Activated CD4-positive, alpha-beta T cell treated with anti-CD3 and anti-CD28 coated beads for 4 hours (primary cell): ENCODE results near the gene HIVEP3.
"Not testable (repeated sequence)": the region's sequence is repeated elsewhere in the genome, so short reads cannot be mapped to it uniquely, and the experiment has no call there.

Experiments
- DNase-seq, 2 donors: peaks; one replicate each; pipeline ENCODE4 v3.0.0-alpha.2; 2020

HIVEP3 gene

DNA sequence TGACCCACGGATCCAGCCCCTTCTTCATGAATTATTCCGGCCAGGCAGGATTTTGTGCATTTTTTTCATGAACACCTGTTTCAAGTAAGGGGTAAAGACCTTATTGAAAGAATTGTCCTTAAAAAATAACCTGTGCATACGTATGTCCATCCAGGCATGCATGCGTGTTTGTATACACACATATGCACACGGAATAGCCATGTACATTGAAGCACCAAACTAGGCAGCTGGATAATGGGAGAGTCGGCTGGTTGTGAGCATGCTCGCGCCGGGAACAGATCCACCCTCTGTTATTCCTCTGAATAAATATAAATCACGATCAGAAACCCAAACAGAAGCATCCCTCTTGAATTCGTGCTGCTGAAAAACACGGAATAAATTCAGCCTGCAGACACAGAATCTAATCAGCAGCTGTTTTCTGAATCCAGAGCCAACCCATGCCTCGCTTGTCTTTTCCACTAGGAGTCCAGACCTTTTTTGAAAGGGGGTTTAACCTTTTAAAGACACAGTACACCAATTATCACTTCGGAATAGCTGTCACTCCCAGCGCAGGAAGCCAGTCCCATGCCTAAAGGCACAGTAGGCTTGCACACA lies at the start of gene HIVEP3:
HIVEP3 (minus strand) TSS at position 473 of the 594 bp plus-strand sequence.
- DNase-seq = no peak

DNA sequence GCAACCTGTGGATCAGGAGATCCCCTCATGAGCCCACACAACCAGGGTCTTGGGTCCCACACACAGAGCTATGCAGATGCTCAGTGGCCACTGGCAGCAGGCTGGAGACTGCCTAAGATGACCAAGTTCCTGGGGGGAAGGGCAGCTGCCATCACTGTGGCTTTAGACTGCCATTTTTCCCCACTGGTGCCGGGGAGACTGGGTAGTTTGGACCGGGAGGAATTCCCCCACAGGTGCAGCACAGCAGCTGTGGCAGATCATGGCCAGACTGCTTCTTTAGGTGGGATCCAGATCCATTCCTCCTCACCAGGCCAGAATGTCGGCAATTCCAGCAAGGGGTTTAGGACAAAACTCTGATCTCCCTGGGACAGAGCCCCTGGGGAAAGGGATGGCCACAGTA lies 45.7 kb upstream of the HIVEP3 start:
- DNase-seq = no peak

- DNase-seq = no peak
Measured at GRCh38 chr1:41963636-41964035, 44.9 kb upstream of the HIVEP3 start.

GRCh38 chr1:41958015-41958673 lies 39.4 kb upstream of the HIVEP3 start:
- DNase-seq = no peak

DNA sequence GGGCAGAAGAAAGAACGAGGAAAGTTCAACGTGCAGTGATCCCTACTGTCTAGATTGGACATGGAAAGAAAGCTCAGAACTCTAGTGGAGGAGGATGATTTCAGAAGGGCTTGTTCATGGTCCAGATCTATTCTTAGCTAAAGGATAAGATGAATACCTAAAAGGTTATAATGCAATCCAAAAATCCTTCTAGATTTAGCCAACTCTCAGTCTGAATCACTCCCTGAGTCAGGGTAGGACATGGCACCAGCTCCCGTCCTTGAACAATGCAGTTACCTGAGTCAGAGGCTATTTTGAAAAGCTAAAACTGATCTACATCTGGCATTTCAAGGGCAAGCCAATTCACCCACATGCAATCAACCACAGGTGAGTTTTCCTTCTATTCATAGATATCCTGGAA lies 38.8 kb upstream of the HIVEP3 start:
- no peak for DNase-seq

- DNase-seq = no peak
Measured at GRCh38 chr1:41955461-41956159, 36.9 kb upstream of the HIVEP3 start.

DNA sequence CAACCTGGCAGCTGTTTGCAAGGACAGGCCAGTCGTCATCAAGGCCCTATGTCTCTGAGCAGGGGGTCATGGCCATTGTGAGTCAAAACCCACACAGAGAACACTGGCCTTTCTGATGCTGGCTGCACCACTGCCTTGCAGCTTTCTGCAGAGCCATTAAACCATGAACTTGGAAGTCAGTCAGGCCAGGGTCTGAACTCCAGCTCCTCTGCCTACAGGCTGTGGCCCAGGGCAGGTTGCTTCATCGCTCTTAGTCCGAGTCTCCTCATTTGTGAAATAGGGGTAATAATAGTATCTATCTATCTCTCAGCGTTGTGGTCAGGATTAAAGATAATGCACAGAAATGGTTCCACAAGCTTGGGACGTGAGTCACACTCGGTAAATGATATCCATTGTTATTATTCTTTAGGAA lies 35.8 kb upstream of the HIVEP3 start:
- no peak for DNase-seq

DNA sequence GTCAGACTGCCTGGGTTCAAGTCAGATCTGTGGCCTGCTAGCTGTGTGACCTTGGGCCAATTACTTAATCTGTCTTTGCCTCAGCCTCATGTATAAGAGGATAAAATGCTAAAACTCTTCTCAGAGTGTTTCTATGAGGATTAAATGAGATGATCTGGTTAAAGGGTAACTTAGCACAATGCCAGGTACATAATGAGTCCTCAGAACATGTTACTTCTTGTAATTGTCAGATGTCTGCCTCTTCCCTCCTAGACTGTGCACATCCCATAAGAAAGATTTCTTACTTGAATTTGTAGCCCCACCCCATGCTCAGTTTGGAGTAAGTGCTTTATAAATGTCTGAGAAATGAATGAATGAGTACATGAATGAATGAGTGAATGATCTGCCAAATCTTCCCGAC lies 34.6 kb upstream of the HIVEP3 start:
- DNase-seq = no peak

GRCh38 chr1:41952208-41952607 lies 33.5 kb upstream of the HIVEP3 start:
- DNase-seq = no peak

- not testable (repeated sequence) for DNase-seq
Measured at GRCh38 chr1:41951492-41951891, 32.8 kb upstream of the HIVEP3 start.

- DNase-seq = no peak
Measured at GRCh38 chr1:41950820-41951219, 32.1 kb upstream of the HIVEP3 start.

- not testable (repeated sequence) for DNase-seq
Measured at GRCh38 chr1:41945946-41946345, 27.2 kb upstream of the HIVEP3 start.

DNA sequence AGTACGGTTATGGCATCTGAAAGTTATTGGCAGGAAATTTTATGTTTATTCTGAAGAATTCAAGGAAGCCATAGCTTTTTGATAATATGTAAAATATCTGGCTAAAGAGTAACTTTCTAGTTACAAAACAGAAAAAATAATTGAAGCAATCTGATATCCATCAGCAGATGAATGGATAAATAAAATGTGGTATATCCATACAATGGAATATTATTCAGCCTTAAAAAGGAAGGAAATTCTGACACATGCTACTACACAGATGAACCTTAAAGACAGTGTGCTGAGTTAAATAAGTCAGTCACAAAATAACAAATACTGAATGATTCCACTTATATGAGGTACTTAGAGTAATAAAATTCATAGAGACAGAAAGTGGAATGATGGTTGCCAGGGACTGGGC lies 25.0 kb upstream of the HIVEP3 start:
- DNase-seq = no peak

GRCh38 chr1:41942278-41942677 lies 23.6 kb upstream of the HIVEP3 start:
- no peak for DNase-seq

- DNase-seq = no peak
Measured at GRCh38 chr1:41941381-41941780, 22.7 kb upstream of the HIVEP3 start.

GRCh38 chr1:41939194-41939593 lies 20.5 kb upstream of the HIVEP3 start:
- DNase-seq = no peak

- no peak for DNase-seq
Measured at GRCh38 chr1:41936107-41936506, 17.4 kb upstream of the HIVEP3 start.

DNA sequence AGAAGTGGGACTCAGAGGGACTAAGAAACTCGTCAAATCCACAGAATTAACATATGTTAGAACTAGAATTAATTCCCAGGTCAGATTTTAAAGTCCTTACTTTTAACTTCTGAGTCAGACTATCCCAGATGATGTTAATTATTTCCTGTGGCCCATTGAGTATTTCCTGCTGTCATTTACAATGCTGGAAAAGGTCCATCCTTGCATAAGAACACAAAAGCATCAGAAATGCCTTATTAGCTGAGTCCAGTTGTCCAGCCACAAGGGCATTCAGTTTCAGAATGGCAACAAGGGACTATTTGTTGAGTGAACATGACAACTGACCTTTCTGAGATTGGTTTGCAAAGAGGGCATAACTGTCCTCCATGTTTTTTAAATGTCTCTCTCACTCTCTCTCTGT lies 16.5 kb upstream of the HIVEP3 start:
- no peak for DNase-seq

- no peak for DNase-seq
Measured at GRCh38 chr1:41933106-41933505, 14.4 kb upstream of the HIVEP3 start.

- DNase-seq = no peak
Measured at GRCh38 chr1:41931578-41931977, 12.9 kb upstream of the HIVEP3 start.

- DNase-seq = no peak
Measured at GRCh38 chr1:41927118-41927517, 8.4 kb upstream of the HIVEP3 start.

DNA sequence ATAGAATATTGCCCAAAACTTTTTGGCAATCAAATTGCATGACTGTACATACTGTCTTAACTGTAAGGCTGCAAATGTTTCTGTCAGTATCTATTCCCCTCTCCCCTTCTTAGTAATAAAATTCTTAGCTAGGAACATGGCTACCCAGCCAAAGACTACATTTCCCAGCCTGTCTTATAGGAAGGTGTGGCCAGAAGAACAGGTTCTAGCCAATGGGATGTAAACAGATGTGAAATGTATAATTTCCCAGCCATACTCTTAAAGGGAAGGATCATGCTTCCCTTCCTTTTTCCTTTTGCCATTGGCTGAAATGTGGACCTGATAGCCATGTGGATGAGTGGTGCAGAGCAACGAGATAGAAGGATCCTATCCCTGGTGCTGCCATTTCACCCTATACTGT lies 7.0 kb upstream of the HIVEP3 start:
- DNase-seq = no peak

DNA sequence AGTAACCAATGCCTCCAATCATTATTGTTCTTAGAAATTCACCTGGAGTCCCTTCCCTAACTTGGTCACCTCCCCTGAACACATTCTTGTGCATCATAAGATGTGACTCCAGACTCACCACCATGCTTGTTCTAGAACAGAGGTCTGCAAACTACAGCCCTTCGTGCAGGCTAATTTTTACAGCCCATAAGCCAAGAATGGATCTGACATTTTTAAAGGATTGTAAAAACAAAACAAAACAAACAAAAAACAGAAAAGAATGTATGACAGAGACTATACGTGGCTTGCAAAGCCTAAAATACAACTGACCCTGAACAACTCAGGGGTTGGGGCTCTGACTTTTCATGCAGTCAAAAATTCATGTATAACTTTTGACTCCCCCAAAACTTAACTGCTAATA lies 6.2 kb upstream of the HIVEP3 start:
- DNase-seq = no peak

DNA sequence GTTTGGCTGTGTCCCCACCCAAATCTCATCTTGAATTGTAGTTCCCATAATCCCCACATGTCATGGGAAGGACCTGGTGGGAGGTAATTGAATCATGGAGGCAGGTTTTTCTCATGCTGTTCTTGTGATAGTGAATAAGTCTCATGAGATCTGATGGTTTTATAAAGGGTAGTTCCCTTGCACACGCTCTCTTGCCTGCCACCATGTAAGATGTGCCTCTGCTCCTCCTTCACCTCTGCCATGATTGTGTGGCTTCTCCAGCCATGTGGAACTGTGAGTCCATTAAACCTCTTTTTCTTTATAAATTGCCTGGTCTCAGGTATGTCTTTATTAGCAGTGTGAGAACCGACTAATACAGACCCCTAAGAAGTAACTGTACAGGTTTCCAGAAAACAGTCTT lies 2.5 kb upstream of the HIVEP3 start:
- not testable (repeated sequence) for DNase-seq
